ENCODE measurements around the gene PDHA1.

The PDHA1 gene

DNA sequence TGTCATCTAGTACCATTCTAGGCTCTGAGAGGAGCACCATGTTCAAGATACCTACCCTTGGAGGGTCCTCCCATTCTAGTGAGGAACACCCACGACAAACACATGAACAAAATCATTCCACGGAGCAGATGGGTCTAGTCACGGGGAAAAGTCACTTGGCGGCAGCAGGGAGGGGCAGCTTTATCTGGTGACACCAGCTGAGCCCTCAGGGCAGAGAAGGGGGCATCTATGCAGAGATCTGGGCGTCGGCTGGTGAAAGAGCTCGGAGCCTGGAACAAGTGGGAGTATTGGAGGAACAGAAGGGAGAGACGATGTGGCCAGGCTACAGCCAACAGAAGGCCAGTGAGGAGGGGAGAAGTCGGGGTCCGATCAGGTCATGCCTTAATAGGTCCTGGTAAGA, 11.9 kb upstream of the PDHA1 start:
- ChIA-PET POLR2A (no interaction called here), CTCF (interaction anchor here (0.5 to 3.3 kb wide), 4 partner anchors 286 to 1356 kb away, joined by 3 to 25 read pairs (median 4); no protein-coding TSS in a partner anchor)
- TF ChIP-seq ZNF555 (tag by site-specific recombination; conservative IDR thresholded peaks at IDR 0.05): no peak

DNA sequence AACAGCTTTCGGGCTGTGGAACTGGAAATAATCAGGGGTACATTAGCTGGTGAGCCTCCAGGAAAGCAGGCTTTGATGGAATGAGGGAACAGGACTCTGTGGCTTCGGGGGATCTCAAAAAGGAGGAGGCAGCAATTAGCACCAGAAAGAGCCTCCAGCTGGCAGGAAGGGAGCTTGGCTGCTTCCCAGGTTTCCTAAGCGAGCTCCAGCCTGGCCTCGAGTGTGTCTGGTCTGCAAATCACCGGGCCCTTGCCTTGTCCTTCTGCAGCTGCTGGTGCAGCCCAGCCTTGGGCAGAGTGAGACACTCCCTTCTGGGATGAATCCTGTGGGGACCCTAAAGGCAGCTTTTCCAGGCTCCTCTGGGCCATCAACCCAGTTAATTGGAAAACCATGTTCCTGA, 10.7 kb upstream of the PDHA1 start:
- TF ChIP-seq ZXDB (tag by site-specific recombination; IDR thresholded peaks at IDR 0.05): no peak
- TF ChIP-seq ZNF76 (tag by site-specific recombination; IDR thresholded peaks at IDR 0.05; ENCODE audit: borderline replicate concordance, low read depth): no peak
- TF ChIP-seq ZNF394 (tag by site-specific recombination; IDR thresholded peaks at IDR 0.05; ENCODE audit: borderline replicate concordance): no peak
- TF ChIP-seq, protein P1, sequence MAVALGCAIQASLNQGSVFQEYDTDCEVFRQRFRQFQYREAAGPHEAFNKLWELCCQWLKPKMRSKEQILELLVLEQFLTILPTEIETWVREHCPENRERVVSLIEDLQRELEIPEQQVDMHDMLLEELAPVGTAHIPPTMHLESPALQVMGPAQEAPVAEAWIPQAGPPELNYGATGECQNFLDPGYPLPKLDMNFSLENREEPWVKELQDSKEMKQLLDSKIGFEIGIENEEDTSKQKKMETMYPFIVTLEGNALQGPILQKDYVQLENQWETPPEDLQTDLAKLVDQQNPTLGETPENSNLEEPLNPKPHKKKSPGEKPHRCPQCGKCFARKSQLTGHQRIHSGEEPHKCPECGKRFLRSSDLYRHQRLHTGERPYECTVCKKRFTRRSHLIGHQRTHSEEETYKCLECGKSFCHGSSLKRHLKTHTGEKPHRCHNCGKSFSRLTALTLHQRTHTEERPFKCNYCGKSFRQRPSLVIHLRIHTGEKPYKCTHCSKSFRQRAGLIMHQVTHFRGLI (tag by site-specific recombination; IDR thresholded peaks at IDR 0.05): no peak
- TF ChIP-seq, protein P2, sequence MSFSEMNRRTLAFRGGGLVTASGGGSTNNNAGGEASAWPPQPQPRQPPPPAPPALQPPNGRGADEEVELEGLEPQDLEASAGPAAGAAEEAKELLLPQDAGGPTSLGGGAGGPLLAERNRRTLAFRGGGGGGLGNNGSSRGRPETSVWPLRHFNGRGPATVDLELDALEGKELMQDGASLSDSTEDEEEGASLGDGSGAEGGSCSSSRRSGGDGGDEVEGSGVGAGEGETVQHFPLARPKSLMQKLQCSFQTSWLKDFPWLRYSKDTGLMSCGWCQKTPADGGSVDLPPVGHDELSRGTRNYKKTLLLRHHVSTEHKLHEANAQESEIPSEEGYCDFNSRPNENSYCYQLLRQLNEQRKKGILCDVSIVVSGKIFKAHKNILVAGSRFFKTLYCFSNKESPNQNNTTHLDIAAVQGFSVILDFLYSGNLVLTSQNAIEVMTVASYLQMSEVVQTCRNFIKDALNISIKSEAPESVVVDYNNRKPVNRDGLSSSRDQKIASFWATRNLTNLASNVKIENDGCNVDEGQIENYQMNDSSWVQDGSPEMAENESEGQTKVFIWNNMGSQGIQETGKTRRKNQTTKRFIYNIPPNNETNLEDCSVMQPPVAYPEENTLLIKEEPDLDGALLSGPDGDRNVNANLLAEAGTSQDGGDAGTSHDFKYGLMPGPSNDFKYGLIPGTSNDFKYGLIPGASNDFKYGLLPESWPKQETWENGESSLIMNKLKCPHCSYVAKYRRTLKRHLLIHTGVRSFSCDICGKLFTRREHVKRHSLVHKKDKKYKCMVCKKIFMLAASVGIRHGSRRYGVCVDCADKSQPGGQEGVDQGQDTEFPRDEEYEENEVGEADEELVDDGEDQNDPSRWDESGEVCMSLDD (tag by site-specific recombination; IDR thresholded peaks at IDR 0.05): no peak
- no peak for TF ChIP-seq ZNF555 (tag by site-specific recombination; conservative IDR thresholded peaks at IDR 0.05)
- no peaks in the 10 kb centered on the region for H3K9me3 ChIP-seq (ENCODE audit: control insufficient read depth, insufficient read depth, low read depth, low read length)
- no peak overlapping the region for H3K4me3 ChIP-seq (ENCODE audit: low read depth, low read length)
- H3K4me1 ChIP-seq (ENCODE audit: control insufficient read depth, insufficient read depth, low read length): no peaks in the 10 kb centered on the region
- H3K27ac ChIP-seq (ENCODE audit: extremely low read depth, low read depth, low read length): no peak overlapping the region
- CTCF ChIA-PET: interaction anchor here (0.6 to 3.3 kb wide), 24 partner anchors 30 to 943 kb away, joined by 3 to 25 read pairs (median 4); no protein-coding TSS in a partner anchor
- POLR2A ChIA-PET: no interaction called here
- no peaks in the 10 kb centered on the region for H3K36me3 ChIP-seq (ENCODE audit: control insufficient read depth in 2 of 2, insufficient read depth in 1 of 2, low read length in 2 of 2)

More for the DNA sequence above, 11.9 kb upstream of the PDHA1 start:
- Histone ChIP-seq H3K4me1 (ENCODE audit: control insufficient read depth, insufficient read depth, low read length) (no peaks in the 10 kb centered on the region), H3K4me3 (ENCODE audit: low read depth, low read length) (no peak overlapping the region), H3K36me3 (ENCODE audit: control insufficient read depth in 2 of 2, insufficient read depth in 1 of 2, low read length in 2 of 2) (no peaks in the 10 kb centered on the region), H3K9me3 (ENCODE audit: control insufficient read depth, insufficient read depth, low read depth, low read length) (no peaks in the 10 kb centered on the region), H3K27ac (ENCODE audit: extremely low read depth, low read depth, low read length) (no peak overlapping the region)

DNA sequence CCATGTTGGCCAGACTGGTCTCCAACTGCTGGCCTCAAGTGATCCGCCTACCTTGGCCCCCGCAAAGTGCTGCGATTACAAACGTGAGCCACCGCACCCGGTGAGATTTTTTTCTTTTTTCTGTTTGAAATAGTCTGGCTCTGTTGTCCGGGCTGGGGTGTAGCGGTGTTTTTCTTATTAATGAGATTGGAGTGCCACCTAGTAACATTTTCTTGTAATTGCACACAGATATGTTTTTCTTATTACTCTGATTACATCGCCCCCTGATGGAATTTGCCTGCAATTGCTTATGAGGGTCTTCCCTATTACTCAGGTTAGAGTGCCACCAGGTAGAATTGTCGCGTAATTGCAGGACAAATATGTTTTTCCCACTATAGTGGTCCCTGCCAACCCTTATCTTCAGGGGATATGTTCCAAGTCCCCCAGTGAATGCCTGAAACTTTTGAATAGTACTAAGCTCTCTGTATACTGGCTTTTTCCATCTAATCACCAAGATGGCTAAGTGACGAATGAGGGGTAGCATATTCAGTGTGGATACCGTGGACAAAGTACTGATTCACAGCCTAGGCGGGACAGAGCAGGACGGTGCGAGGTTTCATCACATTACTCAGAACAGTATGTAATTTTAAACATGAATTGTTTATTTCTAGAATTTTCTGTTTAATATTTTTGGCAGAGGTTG, 8.6 kb upstream of the PDHA1 start:
- Histone ChIP-seq H3K9me3 (ENCODE audit: control insufficient read depth, insufficient read depth, low read depth, low read length) (no peaks in the 10 kb centered on the region), H3K4me1 (ENCODE audit: control insufficient read depth, insufficient read depth, low read length) (no peaks in the 10 kb centered on the region), H3K27ac (ENCODE audit: extremely low read depth, low read depth, low read length) (no peak overlapping the region), H3K4me3 (ENCODE audit: low read depth, low read length) (no peak overlapping the region), H3K36me3 (ENCODE audit: control insufficient read depth in 2 of 2, insufficient read depth in 1 of 2, low read length in 2 of 2) (no peaks in the 10 kb centered on the region)
- POLR2A ChIA-PET: no interaction called here
- TF ChIP-seq SETDB1 (IDR thresholded peaks at IDR 0.05; ENCODE audit: insufficient read length, low read length) (peak; percentile 60), ZNF311 (tag by site-specific recombination; IDR thresholded peaks at IDR 0.05; ENCODE audit: borderline replicate concordance) (no peak), ZNF654 (tag by site-specific recombination; IDR thresholded peaks at IDR 0.05; ENCODE audit: low read depth) (peak; percentile 37)
- CTCF ChIA-PET: interaction anchor here (0.6 to 3.3 kb wide), 27 partner anchors 8 to 1672 kb away, joined by 3 to 25 read pairs (median 5); partner anchors contain the start of gene PDHA1

DNA sequence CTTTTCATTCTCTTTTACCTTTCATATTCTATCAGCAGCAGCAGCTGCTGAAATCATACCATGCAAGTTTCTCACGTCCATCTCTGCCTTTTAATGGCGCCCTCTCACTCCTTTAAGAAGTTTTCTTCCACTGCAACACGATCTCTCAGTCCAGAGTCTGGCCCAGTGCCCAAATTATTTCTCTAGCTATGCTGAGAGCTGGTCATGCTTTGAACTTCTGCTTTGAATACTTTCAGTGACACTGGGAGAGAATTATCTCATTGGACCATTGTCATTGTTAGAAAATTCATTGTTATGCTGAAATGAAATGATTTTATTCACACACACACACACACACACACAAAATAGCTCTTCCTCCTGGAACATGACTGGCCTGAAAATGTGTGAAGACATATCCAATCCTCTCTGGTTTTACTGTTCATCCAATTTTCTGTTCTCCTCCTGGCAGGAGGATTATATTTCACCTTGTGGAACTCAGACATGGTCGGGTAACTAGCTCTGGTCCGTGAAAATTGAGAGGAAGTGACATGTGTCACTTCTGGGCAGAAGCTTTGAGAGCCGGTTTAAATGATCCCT, 1.3 kb upstream of the PDHA1 start:
- no peak overlapping the region for H3K27ac ChIP-seq (ENCODE audit: extremely low read depth, low read depth, low read length)
- no peaks in the 10 kb centered on the region for H3K9me3 ChIP-seq (ENCODE audit: control insufficient read depth, insufficient read depth, low read depth, low read length)
- ChIA-PET POLR2A (no interaction called here), CTCF (interaction anchor here (0.5 to 2.1 kb wide), 3 partner anchors 8 to 984 kb away, joined by 3 to 8 read pairs (median 4); partner anchors contain the start of gene MAP3K15)
- no peak overlapping the region for H3K4me3 ChIP-seq (ENCODE audit: low read depth, low read length)
- H3K4me1 ChIP-seq (ENCODE audit: control insufficient read depth, insufficient read depth, low read length): 0 out of 2 replicates have a peak, but pooled peaks cover 3% of the 10 kb centered on the region
- no peaks in the 10 kb centered on the region for H3K36me3 ChIP-seq (ENCODE audit: control insufficient read depth in 2 of 2, insufficient read depth in 1 of 2, low read length in 2 of 2)
- TF ChIP-seq KLF8 (tag by site-specific recombination; IDR thresholded peaks at IDR 0.05) (no peak), OSR2 (tag by site-specific recombination; IDR thresholded peaks at IDR 0.05) (no peak), ZNF660 (tag by site-specific recombination; IDR thresholded peaks at IDR 0.05) (0 out of 2 replicates have a peak, but pooled peaks have one; percentile 16), ZBTB17 (tag by site-specific recombination; IDR thresholded peaks at IDR 0.05) (peak; percentile 92), ZNF416 (tag by site-specific recombination; IDR thresholded peaks at IDR 0.05) (no peak), GLIS1 (tag by site-specific recombination; IDR thresholded peaks at IDR 0.05) (no peak), ZNF292 (tag by site-specific recombination; IDR thresholded peaks at IDR 0.05; ENCODE audit: borderline replicate concordance, low read depth) (no peak), ZNF843 (tag by site-specific recombination; IDR thresholded peaks at IDR 0.05) (no peak)
- TF ChIP-seq, protein P3, sequence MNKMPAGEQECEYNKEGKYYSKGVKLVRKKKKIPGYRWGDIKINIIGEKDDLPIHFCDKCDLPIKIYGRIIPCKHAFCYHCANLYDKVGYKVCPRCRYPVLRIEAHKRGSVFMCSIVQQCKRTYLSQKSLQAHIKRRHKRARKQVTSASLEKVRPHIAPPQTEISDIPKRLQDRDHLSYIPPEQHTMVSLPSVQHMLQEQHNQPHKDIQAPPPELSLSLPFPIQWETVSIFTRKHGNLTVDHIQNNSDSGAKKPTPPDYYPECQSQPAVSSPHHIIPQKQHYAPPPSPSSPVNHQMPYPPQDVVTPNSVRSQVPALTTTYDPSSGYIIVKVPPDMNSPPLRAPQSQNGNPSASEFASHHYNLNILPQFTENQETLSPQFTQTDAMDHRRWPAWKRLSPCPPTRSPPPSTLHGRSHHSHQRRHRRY (tag by site-specific recombination; IDR thresholded peaks at IDR 0.05): no peak
- TF ChIP-seq, protein P4, sequence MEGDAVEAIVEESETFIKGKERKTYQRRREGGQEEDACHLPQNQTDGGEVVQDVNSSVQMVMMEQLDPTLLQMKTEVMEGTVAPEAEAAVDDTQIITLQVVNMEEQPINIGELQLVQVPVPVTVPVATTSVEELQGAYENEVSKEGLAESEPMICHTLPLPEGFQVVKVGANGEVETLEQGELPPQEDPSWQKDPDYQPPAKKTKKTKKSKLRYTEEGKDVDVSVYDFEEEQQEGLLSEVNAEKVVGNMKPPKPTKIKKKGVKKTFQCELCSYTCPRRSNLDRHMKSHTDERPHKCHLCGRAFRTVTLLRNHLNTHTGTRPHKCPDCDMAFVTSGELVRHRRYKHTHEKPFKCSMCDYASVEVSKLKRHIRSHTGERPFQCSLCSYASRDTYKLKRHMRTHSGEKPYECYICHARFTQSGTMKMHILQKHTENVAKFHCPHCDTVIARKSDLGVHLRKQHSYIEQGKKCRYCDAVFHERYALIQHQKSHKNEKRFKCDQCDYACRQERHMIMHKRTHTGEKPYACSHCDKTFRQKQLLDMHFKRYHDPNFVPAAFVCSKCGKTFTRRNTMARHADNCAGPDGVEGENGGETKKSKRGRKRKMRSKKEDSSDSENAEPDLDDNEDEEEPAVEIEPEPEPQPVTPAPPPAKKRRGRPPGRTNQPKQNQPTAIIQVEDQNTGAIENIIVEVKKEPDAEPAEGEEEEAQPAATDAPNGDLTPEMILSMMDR (tag by site-specific recombination; IDR thresholded peaks at IDR 0.05): peak; percentile 18; the same call in 1 of the 2 replicates

Measured in HEK293 (cell line).